Measurements from ENCODE around the gene CCDC144A. TPM values are rescaled to one million over a fixed set of nuclear protein-coding genes. Genes with fewer than 3 reads are reported as not detected.
"Not testable (repeated sequence)": the region's sequence is repeated elsewhere in the genome, so short reads cannot be mapped to it uniquely, and the experiment has no call there.

CCDC144A gene
- total RNA-seq, 1 donor from 2014 or later, result 0.05 TPM

DNA sequence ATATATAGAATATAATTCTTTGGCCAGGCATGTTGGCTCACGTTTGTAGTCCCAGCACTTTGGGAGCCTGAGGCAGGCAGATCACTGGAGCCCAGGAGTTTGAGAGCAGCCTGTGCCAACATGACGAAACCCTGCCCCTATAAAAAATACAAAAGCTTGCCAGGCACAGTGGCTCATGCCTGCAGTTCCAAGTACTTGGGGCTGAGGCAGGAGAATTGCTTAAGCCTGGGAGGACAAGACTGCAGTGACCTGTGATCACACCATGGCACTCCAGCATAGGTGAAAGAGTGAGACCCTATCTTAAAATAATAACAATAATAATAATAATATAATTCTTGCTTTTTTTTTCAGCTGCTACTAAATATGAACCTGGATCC, 83.1 kb downstream of the CCDC144A start:
- not testable (repeated sequence) for DNase-seq (ENCODE audit: extremely low spot score, unreplicated experiment); H3K9me3 Mint-ChIP-seq (ENCODE audit: unreplicated experiment); H3K27ac Mint-ChIP-seq (ENCODE audit: unreplicated experiment); H3K4me1 Mint-ChIP-seq (ENCODE audit: unreplicated experiment); H3K36me3 Mint-ChIP-seq (ENCODE audit: unreplicated experiment); H3K4me3 Mint-ChIP-seq (ENCODE audit: unreplicated experiment)
- H3K27me3 Mint-ChIP-seq (ENCODE audit: unreplicated experiment), result peaks cover 13% of the 10 kb centered on the region

- peaks cover 14% of the 10 kb centered on the region for H3K27me3 Mint-ChIP-seq (ENCODE audit: unreplicated experiment)
- not testable (repeated sequence) for H3K27ac Mint-ChIP-seq (ENCODE audit: unreplicated experiment); H3K4me3 Mint-ChIP-seq (ENCODE audit: unreplicated experiment); H3K9me3 Mint-ChIP-seq (ENCODE audit: unreplicated experiment); H3K36me3 Mint-ChIP-seq (ENCODE audit: unreplicated experiment); H3K4me1 Mint-ChIP-seq (ENCODE audit: unreplicated experiment); DNase-seq (ENCODE audit: extremely low spot score, unreplicated experiment)
These were observed 97.8 kb downstream of the CCDC144A start for GRCh38 chr17:16787851-16788250.

- H3K9me3 Mint-ChIP-seq (ENCODE audit: unreplicated experiment); H3K36me3 Mint-ChIP-seq (ENCODE audit: unreplicated experiment); H3K4me1 Mint-ChIP-seq (ENCODE audit: unreplicated experiment); H3K4me3 Mint-ChIP-seq (ENCODE audit: unreplicated experiment); DNase-seq (ENCODE audit: extremely low spot score, unreplicated experiment); H3K27ac Mint-ChIP-seq (ENCODE audit: unreplicated experiment): not testable (repeated sequence)
- peaks cover 12% of the 10 kb centered on the region for H3K27me3 Mint-ChIP-seq (ENCODE audit: unreplicated experiment)
These were observed 99.0 kb downstream of the CCDC144A start for GRCh38 chr17:16788889-16789536.

GRCh38 chr17:16789622-16790021, 99.6 kb downstream of the CCDC144A start:
- H3K9me3 Mint-ChIP-seq (ENCODE audit: unreplicated experiment); H3K36me3 Mint-ChIP-seq (ENCODE audit: unreplicated experiment); H3K27ac Mint-ChIP-seq (ENCODE audit: unreplicated experiment); H3K27me3 Mint-ChIP-seq (ENCODE audit: unreplicated experiment); H3K4me1 Mint-ChIP-seq (ENCODE audit: unreplicated experiment); DNase-seq (ENCODE audit: extremely low spot score, unreplicated experiment); H3K4me3 Mint-ChIP-seq (ENCODE audit: unreplicated experiment): not testable (repeated sequence)

DNA sequence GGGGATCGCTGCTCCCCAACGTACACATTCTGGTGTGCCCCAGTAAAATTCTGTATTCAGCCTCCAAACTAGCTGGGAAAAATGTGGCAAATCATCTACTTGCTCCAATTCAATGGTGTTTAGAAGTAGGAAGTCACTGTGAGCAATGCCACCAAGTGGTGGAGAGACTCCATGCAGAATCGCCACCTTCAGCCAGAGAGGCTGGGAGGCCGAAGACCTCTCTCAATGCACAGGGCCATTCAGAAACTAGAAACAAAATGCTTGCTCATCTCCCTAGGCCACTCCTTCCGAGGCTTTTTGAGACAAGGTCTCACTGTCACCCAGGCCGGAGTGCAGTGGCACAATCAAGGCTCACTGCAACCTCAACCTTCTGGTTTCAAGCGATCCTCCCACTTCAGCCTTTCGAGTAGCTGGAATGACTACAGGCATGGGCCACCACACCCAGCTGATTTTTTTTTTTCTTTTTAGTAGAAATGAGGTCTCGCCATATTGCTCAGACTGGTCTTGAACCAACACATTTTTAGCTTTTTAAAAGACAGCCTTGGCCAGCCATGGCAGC, 100.4 kb downstream of the CCDC144A start:
- not testable (repeated sequence) for H3K9me3 Mint-ChIP-seq (ENCODE audit: unreplicated experiment); DNase-seq (ENCODE audit: extremely low spot score, unreplicated experiment); H3K4me1 Mint-ChIP-seq (ENCODE audit: unreplicated experiment); H3K27me3 Mint-ChIP-seq (ENCODE audit: unreplicated experiment); H3K36me3 Mint-ChIP-seq (ENCODE audit: unreplicated experiment); H3K4me3 Mint-ChIP-seq (ENCODE audit: unreplicated experiment); H3K27ac Mint-ChIP-seq (ENCODE audit: unreplicated experiment)

DNA sequence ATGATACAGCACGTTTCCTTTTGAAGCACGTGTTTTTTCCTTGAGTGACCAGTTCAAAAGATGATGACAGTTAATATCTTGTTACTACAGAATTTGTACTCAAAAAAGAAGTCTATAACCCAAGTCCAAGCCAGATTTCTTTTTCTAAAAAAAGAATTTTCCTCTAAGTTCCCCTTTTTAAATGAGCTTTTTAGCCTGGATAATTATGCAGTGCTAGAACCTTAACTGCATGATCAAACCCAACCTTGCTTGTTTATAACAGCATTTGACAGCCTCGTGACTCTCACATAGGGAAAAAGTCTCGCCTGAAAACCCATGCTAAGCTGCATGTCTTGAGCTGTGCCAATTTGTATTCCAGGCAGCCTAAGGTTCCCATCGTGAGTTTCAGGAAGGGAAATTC, 104.2 kb downstream of the CCDC144A start:
- H3K36me3 Mint-ChIP-seq (ENCODE audit: unreplicated experiment); H3K27ac Mint-ChIP-seq (ENCODE audit: unreplicated experiment); H3K4me3 Mint-ChIP-seq (ENCODE audit: unreplicated experiment); DNase-seq (ENCODE audit: extremely low spot score, unreplicated experiment); H3K9me3 Mint-ChIP-seq (ENCODE audit: unreplicated experiment); H3K4me1 Mint-ChIP-seq (ENCODE audit: unreplicated experiment): not testable (repeated sequence)
- peaks cover 16% of the 10 kb centered on the region for H3K27me3 Mint-ChIP-seq (ENCODE audit: unreplicated experiment)

DNA sequence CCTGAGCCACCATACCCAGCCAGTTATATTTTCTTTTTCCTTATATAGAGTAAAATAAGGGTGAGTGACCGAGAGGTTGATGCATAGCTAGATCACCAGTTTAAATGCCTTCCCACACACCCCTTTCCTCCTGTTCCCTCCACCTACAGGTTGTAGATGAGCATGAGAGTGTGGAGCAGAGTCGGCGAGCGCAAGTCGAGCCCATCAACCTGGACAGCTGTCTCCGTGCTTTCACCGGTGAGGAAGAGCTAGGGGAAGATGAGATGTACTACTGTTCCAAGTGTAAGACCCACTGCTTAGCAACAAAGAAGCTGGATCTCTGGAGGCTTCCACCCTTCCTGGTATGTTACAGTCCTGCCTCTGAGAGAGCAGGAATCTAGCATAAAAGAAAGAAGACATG, 105.9 kb downstream of the CCDC144A start:
- H3K4me3 Mint-ChIP-seq (ENCODE audit: unreplicated experiment); H3K9me3 Mint-ChIP-seq (ENCODE audit: unreplicated experiment); H3K4me1 Mint-ChIP-seq (ENCODE audit: unreplicated experiment); H3K36me3 Mint-ChIP-seq (ENCODE audit: unreplicated experiment); DNase-seq (ENCODE audit: extremely low spot score, unreplicated experiment); H3K27ac Mint-ChIP-seq (ENCODE audit: unreplicated experiment): not testable (repeated sequence)
- H3K27me3 Mint-ChIP-seq (ENCODE audit: unreplicated experiment), result peaks cover 20% of the 10 kb centered on the region

GRCh38 chr17:16804851-16805250, 114.8 kb downstream of the CCDC144A start:
- not testable (repeated sequence) for H3K27ac Mint-ChIP-seq (ENCODE audit: unreplicated experiment); H3K36me3 Mint-ChIP-seq (ENCODE audit: unreplicated experiment); DNase-seq (ENCODE audit: extremely low spot score, unreplicated experiment); H3K9me3 Mint-ChIP-seq (ENCODE audit: unreplicated experiment); H3K4me3 Mint-ChIP-seq (ENCODE audit: unreplicated experiment); H3K4me1 Mint-ChIP-seq (ENCODE audit: unreplicated experiment)
- H3K27me3 Mint-ChIP-seq (ENCODE audit: unreplicated experiment), result peaks cover 19% of the 10 kb centered on the region

DNA sequence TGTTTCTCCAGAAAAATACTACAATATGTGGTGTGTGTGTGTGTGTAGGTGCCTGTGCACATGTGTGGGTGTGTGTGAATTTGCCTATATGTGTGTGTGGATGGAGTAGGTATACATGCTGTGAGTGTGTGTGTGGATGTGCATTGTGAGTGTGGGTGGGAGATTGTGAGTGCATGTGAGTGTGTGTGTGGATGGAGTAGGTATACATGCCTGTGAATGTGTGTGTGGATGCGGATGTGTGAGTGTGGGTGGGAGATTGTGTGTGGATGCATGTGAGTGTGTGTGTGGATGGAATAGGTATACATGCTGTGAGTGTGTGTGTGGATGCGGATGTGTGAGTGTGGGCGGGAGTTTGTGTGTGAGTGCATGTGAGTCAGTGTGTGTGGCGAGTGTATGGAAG, 116.6 kb downstream of the CCDC144A start:
- H3K9me3 Mint-ChIP-seq (ENCODE audit: unreplicated experiment); H3K27ac Mint-ChIP-seq (ENCODE audit: unreplicated experiment); H3K4me3 Mint-ChIP-seq (ENCODE audit: unreplicated experiment); H3K36me3 Mint-ChIP-seq (ENCODE audit: unreplicated experiment); DNase-seq (ENCODE audit: extremely low spot score, unreplicated experiment); H3K4me1 Mint-ChIP-seq (ENCODE audit: unreplicated experiment): not testable (repeated sequence)
- peaks cover 12% of the 10 kb centered on the region for H3K27me3 Mint-ChIP-seq (ENCODE audit: unreplicated experiment)

GRCh38 chr17:16807620-16808019, 117.6 kb downstream of the CCDC144A start:
- H3K27ac Mint-ChIP-seq (ENCODE audit: unreplicated experiment); DNase-seq (ENCODE audit: extremely low spot score, unreplicated experiment); H3K9me3 Mint-ChIP-seq (ENCODE audit: unreplicated experiment); H3K4me3 Mint-ChIP-seq (ENCODE audit: unreplicated experiment); H3K36me3 Mint-ChIP-seq (ENCODE audit: unreplicated experiment); H3K4me1 Mint-ChIP-seq (ENCODE audit: unreplicated experiment); H3K27me3 Mint-ChIP-seq (ENCODE audit: unreplicated experiment): not testable (repeated sequence)

DNA sequence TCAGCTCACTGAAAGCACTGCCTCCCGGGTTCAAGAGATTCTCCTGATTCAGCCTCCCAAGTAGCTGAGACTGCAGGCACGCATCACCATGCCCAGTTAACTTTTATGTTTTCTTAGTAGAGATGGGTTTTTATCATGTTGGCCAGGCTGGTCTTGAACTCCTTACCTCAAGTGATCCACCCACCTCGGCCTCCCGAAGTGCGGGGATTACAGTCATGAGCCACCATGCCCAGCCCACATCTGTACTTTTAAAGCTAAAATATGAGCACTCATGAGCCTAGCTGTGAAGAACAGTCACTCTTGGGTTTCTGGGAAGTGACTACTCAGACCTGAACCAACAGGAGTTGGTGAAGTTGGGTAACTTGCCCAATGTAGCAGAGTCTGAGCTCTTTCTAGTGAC, 120.2 kb downstream of the CCDC144A start:
- H3K27ac Mint-ChIP-seq (ENCODE audit: unreplicated experiment); H3K4me3 Mint-ChIP-seq (ENCODE audit: unreplicated experiment); H3K4me1 Mint-ChIP-seq (ENCODE audit: unreplicated experiment); H3K27me3 Mint-ChIP-seq (ENCODE audit: unreplicated experiment); H3K9me3 Mint-ChIP-seq (ENCODE audit: unreplicated experiment); H3K36me3 Mint-ChIP-seq (ENCODE audit: unreplicated experiment): not testable (repeated sequence)
- peak; percentile 78 for DNase-seq (ENCODE audit: extremely low spot score, unreplicated experiment)

DNA sequence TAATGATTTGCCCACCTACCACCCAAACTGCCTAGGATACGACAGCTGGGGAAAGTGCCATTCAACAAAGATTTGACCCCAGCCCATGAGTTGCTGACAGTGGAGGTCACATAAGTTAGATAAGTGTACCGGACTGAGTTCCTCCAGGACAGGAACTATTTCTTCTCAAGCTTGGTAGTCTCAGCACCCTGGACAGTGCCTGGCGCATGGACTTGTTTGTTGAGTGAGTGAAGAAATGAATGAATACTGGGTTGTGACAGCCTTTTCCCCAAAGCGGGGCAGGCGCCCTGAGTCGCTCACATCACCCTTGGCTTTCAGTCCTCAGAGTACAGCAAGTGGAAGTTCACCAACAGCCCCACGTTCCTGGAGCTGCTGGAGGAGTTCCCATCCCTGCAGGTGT, 122.1 kb downstream of the CCDC144A start:
- H3K27ac Mint-ChIP-seq (ENCODE audit: unreplicated experiment); H3K36me3 Mint-ChIP-seq (ENCODE audit: unreplicated experiment); H3K4me3 Mint-ChIP-seq (ENCODE audit: unreplicated experiment); H3K9me3 Mint-ChIP-seq (ENCODE audit: unreplicated experiment); H3K4me1 Mint-ChIP-seq (ENCODE audit: unreplicated experiment); H3K27me3 Mint-ChIP-seq (ENCODE audit: unreplicated experiment): not testable (repeated sequence)
- DNase-seq (ENCODE audit: extremely low spot score, unreplicated experiment), result peak; percentile 78

Data from osteocyte (in vitro differentiated cells).